Measurements from ENCODE around the gene CD1D.

DNA sequence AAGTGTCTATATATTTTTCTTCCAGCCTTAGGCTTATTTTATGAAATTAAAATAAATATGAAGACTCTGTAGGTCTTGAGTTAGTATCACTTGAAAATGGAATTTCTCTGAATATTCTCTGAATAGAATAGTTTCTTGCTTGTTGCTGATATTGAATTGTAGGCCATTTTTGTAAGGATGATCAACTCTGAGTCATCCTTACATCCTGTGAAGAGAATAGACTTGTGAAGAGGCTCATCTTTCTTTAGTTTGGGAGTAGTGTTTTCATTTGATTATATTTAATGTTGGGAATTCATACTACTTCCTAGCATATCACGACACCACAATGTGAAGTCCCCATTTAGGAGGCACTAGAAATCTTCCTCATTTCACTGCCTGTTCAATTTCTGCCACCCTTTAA is 27.5 kb upstream of the CD1D start:
- TF ChIP-seq, protein P1, sequence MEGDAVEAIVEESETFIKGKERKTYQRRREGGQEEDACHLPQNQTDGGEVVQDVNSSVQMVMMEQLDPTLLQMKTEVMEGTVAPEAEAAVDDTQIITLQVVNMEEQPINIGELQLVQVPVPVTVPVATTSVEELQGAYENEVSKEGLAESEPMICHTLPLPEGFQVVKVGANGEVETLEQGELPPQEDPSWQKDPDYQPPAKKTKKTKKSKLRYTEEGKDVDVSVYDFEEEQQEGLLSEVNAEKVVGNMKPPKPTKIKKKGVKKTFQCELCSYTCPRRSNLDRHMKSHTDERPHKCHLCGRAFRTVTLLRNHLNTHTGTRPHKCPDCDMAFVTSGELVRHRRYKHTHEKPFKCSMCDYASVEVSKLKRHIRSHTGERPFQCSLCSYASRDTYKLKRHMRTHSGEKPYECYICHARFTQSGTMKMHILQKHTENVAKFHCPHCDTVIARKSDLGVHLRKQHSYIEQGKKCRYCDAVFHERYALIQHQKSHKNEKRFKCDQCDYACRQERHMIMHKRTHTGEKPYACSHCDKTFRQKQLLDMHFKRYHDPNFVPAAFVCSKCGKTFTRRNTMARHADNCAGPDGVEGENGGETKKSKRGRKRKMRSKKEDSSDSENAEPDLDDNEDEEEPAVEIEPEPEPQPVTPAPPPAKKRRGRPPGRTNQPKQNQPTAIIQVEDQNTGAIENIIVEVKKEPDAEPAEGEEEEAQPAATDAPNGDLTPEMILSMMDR (IDR thresholded peaks at IDR 0.05), result no peak
- no peak for TF ChIP-seq POLR2A (IDR thresholded peaks at IDR 0.05)
